Fibroblast of skin of right quadriceps (primary cell): ENCODE measurements around the gene BTRC.

Experiments used
- DNase-seq: peaks from one replicate; pipeline ENCODE4 v3.0.0-alpha.2; 2013

Gene BTRC

DNA sequence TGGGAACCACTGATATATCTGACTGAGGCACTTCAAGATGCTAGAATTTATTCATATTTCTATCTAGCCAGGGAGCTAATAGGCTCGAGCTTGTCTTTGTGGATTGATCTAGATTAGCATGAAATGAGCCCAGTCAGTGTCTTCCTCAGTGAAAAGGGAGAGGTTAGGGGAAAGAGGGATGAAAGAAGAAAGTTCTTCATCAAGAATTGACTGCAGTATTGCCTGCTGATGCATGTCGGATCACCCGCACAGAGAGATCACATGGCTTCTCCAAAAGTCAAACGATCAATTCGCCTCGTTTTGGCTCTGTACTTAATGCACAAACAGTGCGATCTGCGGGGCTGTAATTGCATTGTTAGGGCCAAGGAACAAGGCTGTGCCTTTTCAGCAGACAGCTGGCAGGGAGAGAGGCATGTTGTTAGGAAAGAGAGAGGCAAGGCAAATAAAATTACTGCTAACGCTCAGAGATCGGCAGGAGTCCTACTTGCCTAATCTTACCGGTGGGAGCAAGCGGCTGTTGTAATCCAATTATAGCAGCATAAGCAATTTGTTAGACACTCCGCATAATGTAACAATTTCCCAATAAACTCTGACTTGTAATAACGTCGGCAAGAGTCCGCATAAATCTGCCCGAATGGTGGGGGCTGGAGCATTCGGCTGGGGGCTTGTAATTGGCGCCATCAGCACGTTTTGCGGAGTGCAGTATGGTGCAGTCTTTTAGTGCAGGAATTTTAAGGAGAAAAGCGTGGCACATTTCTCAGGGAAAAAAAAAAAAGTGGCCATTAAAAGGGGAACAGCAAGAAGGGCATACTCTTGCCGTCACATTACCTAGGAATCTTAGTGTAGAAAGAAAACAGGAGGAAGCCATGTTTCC lies 132.0 kb downstream of the BTRC start:
- peak; percentile 20 for DNase-seq

DNA sequence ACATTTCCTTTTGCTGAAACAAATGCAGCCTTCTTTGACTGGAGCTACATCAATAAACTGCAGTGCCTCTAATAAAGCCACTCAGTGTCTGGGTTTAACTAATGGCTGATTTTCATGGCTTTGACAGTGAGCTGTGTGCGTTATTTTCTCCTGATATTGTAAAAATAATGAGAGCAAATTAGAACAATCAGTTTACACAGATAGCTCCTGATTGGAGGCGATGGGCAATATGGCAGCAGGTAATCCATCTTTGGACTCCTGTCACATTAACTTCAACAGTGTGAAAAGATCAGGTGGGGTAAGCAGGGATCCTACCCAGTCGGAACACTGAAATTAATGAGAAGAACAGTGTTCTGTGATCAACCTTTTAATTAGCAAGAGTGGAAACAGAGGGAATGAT lies 133.4 kb downstream of the BTRC start:
- no peak for DNase-seq

DNA sequence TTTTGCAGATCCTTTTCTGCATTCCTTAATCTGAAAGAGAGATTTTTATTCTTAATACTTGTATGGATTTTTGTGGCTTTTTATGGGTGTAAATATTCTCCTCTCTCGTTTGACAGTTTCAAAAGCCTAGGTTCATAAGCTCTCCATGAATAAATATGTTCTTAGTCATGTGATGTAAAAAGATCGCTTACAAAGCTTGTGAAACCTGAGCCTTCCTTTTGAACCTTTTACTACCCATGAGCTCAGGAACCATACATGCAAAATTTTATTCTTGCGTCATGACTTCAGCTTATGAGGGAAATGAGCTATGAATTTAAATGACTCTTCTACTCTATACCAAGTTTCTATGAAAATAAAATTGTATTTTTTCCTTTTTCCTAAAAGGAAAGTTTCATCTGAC lies 135.4 kb downstream of the BTRC start:
- DNase-seq = peak; percentile 58

GRCh38 chr10:101490026-101490425 lies 136.1 kb downstream of the BTRC start:
- DNase-seq = no peak

DNA sequence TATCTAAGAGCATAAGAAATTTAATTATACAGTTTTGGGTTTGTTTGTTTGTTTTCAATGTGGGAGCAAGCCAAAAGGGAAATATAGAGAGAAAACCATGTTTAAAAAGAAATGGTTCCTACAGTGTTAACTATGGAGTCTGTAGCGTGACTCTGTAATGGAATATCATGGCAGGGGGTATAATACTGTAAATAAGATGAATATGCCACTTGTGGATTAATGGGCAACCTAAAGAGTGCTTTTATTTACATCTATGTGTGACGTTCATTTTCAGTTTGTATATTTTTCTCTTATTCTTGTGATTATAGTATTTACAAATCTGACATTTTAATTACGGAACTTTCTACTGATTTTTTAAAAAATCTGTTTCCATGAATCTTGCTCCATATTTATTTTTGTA lies 138.2 kb downstream of the BTRC start:
- no peak for DNase-seq

GRCh38 chr10:101492814-101493213 lies 138.8 kb downstream of the BTRC start:
- no peak for DNase-seq

DNA sequence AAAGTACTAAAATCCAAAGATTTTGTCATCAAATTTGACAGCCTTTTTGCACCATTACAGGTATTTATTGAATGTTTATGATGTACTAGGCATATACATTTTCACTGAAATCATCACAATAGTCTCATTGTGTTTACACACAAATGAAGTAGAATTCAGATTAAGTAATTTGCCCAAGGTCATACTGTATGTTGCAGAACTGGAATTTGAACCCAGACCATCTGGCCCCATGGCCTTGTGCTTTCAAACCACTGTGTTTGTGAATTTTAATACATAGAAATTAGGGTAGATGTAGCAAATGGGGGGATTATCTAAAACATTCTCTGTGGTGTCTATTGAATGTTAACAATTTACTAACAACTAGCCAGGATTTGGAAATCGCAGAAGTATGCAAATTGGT lies 139.3 kb downstream of the BTRC start:
- no peak for DNase-seq

DNA sequence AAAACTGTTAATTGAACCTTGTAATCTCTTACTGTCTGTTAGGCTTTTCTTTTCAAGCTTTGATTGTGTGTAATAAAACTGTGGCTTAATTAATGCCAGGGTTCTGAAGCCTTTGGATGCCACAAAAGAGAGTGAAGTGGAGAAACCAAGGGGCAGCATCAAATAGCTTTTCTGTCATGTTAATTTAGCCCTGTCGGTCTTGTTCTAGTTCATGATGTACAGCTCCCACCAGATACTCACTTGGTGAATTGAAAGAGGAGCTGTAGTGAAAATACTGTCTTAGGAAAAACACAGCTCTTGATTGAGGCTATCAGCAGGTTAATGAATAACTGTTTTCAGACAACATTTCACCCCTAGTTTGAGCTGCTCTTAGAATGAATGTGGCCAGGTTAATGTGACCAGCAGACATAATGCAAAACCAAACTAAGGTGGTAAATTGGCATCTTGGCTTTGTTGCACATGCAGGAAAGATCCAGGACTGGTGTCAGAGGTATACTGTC lies 139.9 kb downstream of the BTRC start:
- no peak for DNase-seq

- DNase-seq = no peak
Observed at GRCh38 chr10:101494650-101495049, 140.7 kb downstream of the BTRC start.

DNA sequence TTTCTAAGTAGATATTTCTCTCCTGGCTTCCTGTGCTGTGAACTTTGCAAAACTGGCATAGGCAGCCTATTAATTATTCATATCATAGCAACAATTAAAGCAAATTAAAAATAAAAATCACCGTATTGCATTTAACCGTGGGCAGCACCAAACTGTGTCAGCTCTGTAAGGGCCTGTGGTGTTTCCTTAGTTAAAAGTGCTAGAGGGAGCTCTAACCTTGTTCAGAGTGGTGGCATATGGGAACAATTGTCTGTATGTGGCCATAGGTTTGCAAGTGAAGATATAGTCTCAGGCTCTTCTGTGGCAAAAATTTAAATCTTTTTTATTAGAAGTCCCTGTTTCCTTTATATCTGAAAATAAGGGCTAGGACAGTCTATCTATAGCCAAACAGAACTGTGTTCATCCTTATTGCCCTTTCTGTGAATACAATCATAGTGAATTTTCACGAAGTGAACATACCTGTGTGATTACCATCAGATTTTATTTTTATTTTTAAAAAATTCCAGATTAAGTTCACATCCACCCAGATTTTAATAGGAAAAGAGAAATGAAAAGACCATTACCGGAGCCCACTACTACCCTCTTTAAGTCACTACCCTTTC lies 141.5 kb downstream of the BTRC start:
- DNase-seq = peak; percentile 19

DNA sequence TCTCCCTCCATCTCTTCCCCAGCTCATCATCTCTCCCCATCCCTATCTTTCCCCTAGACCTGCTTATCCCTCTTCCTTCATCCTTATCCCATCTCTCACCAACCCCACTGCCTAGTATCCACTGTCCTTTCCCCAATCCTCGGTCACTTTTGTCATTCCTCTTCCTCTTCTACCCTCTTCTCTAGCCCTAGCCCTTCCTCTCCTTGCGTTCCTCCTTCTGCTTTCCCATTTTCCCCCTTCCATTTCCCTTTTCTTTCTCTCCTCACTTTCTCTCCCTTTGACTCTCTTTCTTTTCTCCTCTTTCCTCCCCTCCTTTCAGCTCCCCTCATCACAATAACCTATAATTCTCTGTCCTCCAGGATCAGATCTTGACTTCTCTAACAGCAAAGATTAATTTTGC lies 150.5 kb downstream of the BTRC start:
- no peak for DNase-seq

GRCh38 chr10:101506829-101507661 lies 153.1 kb downstream of the BTRC start:
- no peak for DNase-seq

GRCh38 chr10:101507828-101508227 lies 153.9 kb downstream of the BTRC start:
- DNase-seq = no peak

DNA sequence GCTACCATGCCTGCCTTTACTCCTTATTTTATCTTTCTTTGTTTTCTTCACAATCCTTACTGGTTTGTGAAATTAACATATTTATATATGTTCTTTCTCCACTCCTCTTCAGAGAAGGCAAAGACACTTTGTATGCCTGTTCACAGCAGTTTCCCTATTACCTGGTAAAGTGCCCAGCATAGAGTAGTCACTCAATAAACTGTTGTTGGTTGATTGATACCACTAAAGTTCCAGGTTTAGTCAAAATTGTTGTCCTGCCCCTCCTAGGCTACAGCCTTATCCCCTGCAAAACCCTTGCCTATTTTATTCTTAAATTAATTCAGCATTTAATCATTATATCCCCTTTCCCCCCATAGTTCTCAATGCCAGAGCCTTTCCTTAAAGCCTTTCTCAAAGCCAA lies 158.0 kb downstream of the BTRC start:
- DNase-seq = no peak

GRCh38 chr10:101512738-101513137 lies 158.8 kb downstream of the BTRC start:
- peak; percentile 23 for DNase-seq

DNA sequence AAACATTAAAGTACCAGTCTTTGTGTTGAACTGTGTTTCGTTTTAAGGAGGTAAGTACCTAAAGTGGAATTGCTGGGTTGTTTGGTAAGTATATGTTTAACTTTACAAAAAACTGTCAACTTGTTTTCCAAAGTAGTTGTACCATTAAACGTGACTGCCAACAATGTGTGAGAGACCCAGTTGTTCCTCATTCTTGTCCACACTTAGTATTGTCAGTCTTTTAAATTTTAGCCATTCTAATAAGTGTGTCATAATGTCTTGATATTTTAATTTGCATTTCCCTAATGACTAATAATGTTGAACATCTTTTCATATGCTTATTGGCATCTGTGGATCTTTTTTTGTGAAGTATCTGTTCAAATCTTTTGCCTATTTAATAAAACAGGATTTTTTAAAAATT lies 159.8 kb downstream of the BTRC start:
- no peak for DNase-seq

DNA sequence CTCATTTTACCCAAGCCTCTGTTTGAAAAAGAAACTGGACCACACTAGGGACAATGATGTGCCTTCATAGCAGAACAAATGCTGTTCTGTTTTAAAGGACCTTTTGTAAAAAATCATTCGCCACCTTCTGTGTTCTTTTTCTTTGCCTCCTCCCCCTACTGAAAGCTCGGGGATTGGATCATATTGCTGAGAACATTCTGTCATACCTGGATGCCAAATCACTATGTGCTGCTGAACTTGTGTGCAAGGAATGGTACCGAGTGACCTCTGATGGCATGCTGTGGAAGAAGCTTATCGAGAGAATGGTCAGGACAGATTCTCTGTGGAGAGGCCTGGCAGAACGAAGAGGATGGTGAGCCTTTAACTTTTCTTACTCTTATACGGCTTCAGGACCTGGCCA lies 171.9 kb downstream of the BTRC start:
- DNase-seq = no peak

GRCh38 chr10:101529207-101529606 lies 175.2 kb downstream of the BTRC start:
- DNase-seq = peak; percentile 13

DNA sequence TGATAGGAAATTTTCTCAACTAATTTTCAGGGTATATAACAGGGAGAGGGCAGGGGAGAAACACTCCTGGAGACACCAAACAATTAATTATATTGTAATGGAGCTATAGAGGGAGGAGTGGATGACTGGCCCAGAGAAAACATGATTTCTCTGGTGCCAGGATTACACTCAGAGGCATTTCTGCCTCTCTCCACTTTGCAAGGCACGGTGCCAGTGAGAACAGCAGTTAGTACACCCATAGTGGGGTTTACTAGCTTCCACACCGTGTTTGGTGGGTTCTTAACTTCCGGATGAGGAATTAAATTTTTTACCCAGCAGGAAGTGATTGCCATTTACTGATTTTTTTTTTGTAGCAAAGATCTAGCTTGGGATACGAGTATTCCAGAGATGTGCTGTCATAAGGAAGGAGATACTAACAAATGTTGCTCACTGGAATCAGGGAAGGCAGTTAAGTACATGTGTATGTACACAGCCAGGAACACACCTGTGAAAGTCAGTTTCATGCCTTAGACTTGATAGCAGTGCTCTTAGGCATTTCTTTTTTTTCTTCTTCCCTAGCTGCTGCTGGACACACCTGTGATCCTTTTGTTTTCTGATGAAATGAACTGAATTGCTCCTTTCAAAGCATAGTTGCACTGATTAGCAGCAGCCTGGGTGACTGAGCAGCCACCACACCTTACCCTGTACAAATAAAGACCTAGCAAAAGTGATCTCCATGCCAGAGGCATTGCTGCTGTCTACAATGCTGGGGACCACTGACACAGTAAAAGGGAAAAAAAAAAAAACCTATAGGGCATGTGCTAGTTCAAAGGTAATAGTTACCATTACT lies 176.0 kb downstream of the BTRC start:
- DNase-seq = no peak

GRCh38 chr10:101535949-101536348 lies 182.0 kb downstream of the BTRC start:
- DNase-seq = no peak

- peak; percentile 15 for DNase-seq
Observed at GRCh38 chr10:101536800-101537199, 182.8 kb downstream of the BTRC start.

DNA sequence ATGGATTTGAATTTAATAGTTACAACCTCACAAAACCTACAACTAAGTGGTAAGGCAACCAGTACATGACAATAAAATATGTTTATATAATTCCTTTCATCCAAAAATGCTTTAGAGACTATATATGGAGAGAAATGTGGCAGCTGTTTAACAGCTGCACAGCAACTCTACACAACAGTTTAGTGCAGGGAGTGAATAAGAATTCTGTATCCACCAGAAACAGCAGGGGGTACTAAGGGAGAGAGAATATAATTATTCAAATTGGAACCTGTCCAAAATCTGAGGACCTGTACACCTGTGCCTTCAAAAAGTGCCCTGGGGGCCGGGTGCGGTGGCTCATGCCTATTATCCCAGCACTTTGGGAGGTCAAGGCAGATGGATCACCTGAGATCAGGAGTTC lies 184.5 kb downstream of the BTRC start:
- no peak for DNase-seq

DNA sequence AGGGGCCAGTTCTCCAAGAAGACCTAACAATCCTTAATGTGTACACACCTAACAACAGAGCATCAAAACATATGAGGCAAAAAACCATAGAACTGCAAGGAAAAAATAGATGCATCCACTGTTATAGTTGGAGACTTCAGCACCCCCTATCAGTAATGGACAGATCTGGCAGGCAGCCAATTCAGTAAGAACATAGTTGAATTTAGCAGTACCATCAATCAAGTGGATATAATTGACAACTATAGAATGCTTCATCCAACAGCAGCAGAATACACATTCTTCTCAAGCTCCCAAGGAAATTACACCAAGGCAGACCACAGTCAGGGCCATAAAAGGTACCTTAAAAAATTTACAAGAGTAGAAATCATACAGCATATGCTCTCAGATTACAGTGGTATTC lies 191.9 kb downstream of the BTRC start:
- DNase-seq = no peak
